SK-N-SH treated with all-trans-retinoic acid at 6 μM for 48 hours (cell line): ENCODE measurements around the gene CNTN6.

ENCODE experiments used
- ARNTL ChIP-seq: fragments of 450-650 bp; formaldehyde crosslinking; IDR thresholded peaks from 2 replicates; pipeline ENCODE4 v1.5.0; 2020; ENCODE audit warnings: low read depth, mild to moderate bottlenecking, moderate library complexity, borderline replicate concordance
- CSDC2 ChIP-seq: fragments of 250-450 bp; sonication (Bioruptor Pico); IDR thresholded peaks from 2 replicates; pipeline ENCODE4 v1.5.0; 2020; ENCODE audit warnings: mild to moderate bottlenecking, moderate library complexity
- OSR1 ChIP-seq: fragments of 250-450 bp; sonication (Bioruptor Pico); IDR thresholded peaks from 2 replicates; pipeline ENCODE4 v1.8.0; 2022; ENCODE audit warnings: moderate library complexity, mild to moderate bottlenecking, inconsistent platforms
- PATZ1 ChIP-seq: fragments of 250-450 bp; sonication (Bioruptor Pico); IDR thresholded peaks from 2 replicates; pipeline ENCODE4 v1.8.0; 2020; ENCODE audit warnings: mild to moderate bottlenecking, moderate library complexity, borderline replicate concordance
- POU6F1 ChIP-seq: fragments of 250-450 bp; sonication (Bioruptor Pico); IDR thresholded peaks from 2 replicates; pipeline ENCODE4 v1.8.0; 2021; ENCODE audit warnings: low read depth, mild to moderate bottlenecking, moderate library complexity, borderline replicate concordance
- RARB ChIP-seq: fragments of 250-450 bp; sonication (Bioruptor Pico); IDR thresholded peaks from 2 replicates; pipeline ENCODE4 v1.8.0; 2021; ENCODE audit warnings: mild to moderate bottlenecking, moderate library complexity
- SNAI2 ChIP-seq: fragments of 250-450 bp; sonication (Bioruptor Pico); IDR thresholded peaks from 2 replicates; pipeline ENCODE4 v1.5.0; 2020; ENCODE audit warnings: mild to moderate bottlenecking, moderate library complexity
- ZFP30 ChIP-seq: fragments of 450-650 bp; formaldehyde crosslinking; IDR thresholded peaks from 2 replicates; pipeline ENCODE4 v1.5.0; 2022; ENCODE audit warnings: mild to moderate bottlenecking, moderate library complexity
- ZNF565 ChIP-seq: fragments of 450-650 bp; formaldehyde crosslinking; conservative IDR thresholded peaks from 2 replicates; pipeline ENCODE4 v1.5.0; 2020; ENCODE audit warnings: low read depth, mild to moderate bottlenecking, moderate library complexity
- ZNF70 ChIP-seq: fragments of 450-650 bp; formaldehyde crosslinking; IDR thresholded peaks from 2 replicates; pipeline ENCODE4 v1.5.0; 2020; ENCODE audit warnings: mild to moderate bottlenecking, moderate library complexity

GRCh38 chr3:1164101-1164500, 71.3 kb downstream of the CNTN6 start:
- TF ChIP-seq PATZ1 = no peak
- TF ChIP-seq OSR1 = no peak
- TF ChIP-seq POU6F1 (CRISPR knock-in tag) = no peak
- TF ChIP-seq ZFP30 (CRISPR knock-in tag) = no peak
- no peak for TF ChIP-seq ARNTL (CRISPR knock-in tag)
- TF ChIP-seq ZNF70 = no peak
- TF ChIP-seq SNAI2 = no peak
- TF ChIP-seq RARB (CRISPR knock-in tag) = no peak
- no peak for TF ChIP-seq ZNF565 (CRISPR knock-in tag)
- no peak for TF ChIP-seq CSDC2 (CRISPR knock-in tag)
